ENCODE measurements around the gene NUP153.
"Not testable (repeated sequence)": the region's sequence is repeated elsewhere in the genome, so short reads cannot be mapped to it uniquely, and the experiment has no call there.

The NUP153 gene

GRCh38 chr6:17588011-17588410, 118.7 kb downstream of the NUP153 start:
- no peak overlapping the region for H3K4me3 ChIP-seq (replicated peaks in 1 of 2; ENCODE audit: low read depth in 2 of 2, low read length in 2 of 2)
- no peak for TF ChIP-seq CTCF (IDR thresholded peaks at IDR 0.05; ENCODE audit: low read depth, low read length)
- no peak for DNase-seq (ENCODE audit: low read depth in 2 of 2)

DNA sequence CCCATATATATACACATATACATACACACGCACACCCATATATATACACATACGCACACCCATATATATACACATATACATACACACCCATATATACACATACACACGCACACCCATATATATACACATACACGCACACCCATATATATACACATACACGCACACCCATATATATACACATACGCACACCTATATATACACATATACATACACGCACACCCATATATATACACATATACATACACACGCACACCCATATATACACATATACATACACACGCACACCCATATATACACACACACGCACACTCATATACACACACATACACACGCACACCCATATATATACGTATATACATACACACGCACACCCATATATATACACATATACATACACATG, 120.1 kb downstream of the NUP153 start:
- H3K4me3 ChIP-seq (replicated peaks in 1 of 2; ENCODE audit: low read depth in 2 of 2, low read length in 2 of 2); DNase-seq (ENCODE audit: low read depth in 2 of 2): not testable (repeated sequence)

DNA sequence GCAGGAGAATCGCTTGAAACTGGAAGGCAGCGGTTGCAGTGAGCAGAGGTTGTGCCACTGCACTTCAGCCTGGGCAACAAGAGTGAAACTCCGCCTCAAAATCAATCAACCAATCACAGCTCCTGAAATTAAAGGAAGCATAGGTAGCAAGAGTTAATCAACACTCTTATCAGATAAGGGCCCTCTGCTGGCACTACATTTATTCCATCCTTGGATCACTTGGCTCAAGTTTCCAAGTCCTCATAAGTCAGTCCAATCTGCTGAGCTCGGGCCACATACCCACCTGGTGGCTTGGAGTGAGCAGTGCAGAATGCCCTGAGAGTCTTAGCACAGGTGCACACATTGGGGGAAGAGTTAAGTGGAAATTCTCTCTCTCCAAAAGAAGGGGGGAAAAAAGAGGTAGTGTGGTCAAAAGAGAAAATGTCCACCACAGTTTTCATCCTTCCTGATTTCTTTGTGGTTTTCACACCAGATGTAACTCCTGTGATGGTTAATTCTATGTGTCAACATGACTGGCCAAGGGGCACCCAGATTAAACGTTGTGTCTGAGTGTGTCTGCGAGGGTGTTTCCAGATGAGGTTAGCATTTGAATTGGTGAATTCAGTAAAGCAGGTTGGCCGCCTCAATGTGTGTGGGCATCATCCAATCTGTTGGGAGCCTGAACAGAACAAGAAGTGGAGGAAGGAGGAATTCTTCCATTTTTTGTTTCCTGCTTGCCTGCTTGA, 120.8 kb downstream of the NUP153 start:
- TF ChIP-seq CTCF (IDR thresholded peaks at IDR 0.05; ENCODE audit: low read depth, low read length) = peak; percentile 19
- no peak for DNase-seq (ENCODE audit: low read depth in 2 of 2)
- no peak overlapping the region for H3K4me3 ChIP-seq (replicated peaks in 1 of 2; ENCODE audit: low read depth in 2 of 2, low read length in 2 of 2)

- DNase-seq (ENCODE audit: low read depth in 2 of 2) = peak; percentile 86 to 88
- TF ChIP-seq CTCF (IDR thresholded peaks at IDR 0.05; ENCODE audit: low read depth, low read length) = peak; percentile 64
- no peak overlapping the region for H3K4me3 ChIP-seq (replicated peaks in 1 of 2; ENCODE audit: low read depth in 2 of 2, low read length in 2 of 2)
Measured at GRCh38 chr6:17584241-17584803, 122.4 kb downstream of the NUP153 start.

DNA sequence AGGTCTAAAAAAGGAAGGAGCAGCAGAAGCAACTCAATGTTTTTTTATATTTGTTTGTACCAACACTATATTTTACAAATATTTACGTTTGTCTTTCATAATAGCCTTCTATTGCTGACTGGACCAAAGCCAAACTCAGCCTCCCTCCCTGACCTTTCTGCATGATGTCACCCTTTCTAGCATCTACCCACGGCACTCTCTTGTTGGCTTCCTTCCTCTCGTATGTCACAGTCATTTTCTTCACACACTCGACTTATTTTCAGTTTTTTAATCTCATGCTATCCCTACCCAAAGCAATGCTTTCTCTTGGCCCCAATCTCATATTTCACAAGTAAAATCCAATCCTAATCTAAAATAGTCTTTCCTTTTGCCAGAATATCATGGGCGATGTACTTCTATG, 122.9 kb downstream of the NUP153 start:
- no peak for TF ChIP-seq CTCF (IDR thresholded peaks at IDR 0.05; ENCODE audit: low read depth, low read length)
- H3K4me3 ChIP-seq (replicated peaks in 1 of 2; ENCODE audit: low read depth in 2 of 2, low read length in 2 of 2) = no peak overlapping the region
- DNase-seq (ENCODE audit: low read depth in 2 of 2) = peak; percentile 60 to 75

DNA sequence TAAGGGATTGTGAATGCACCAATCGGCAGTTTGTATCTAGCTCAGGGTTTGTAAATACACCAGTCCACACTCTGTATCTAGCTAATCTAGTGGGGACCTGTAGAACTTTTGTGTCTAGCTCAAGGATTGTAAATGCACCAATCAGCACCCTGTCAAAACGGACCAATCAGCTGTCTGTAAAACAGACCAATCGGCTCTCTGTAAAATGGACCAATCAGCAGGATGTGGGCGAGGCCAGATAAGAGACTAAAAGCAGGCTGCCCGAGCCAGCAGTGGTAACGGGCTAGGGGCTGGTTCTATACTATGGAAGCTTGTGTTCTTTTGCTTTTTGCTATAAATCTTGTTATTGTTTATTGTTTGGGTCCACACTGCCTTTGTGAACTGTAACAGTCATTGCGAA, 125.4 kb downstream of the NUP153 start:
- not testable (repeated sequence) for DNase-seq (ENCODE audit: low read depth in 2 of 2); H3K4me3 ChIP-seq (replicated peaks in 1 of 2; ENCODE audit: low read depth in 2 of 2, low read length in 2 of 2)

- peak; percentile 40 to 44 for DNase-seq (ENCODE audit: low read depth in 2 of 2)
- H3K4me3 ChIP-seq (replicated peaks in 1 of 2; ENCODE audit: low read depth in 2 of 2, low read length in 2 of 2) = peak overlapping the region; percentile 50 to 54
- TF ChIP-seq CTCF (IDR thresholded peaks at IDR 0.05; ENCODE audit: low read depth, low read length) = no peak
Measured at GRCh38 chr6:17580518-17581048, 126.1 kb downstream of the NUP153 start.

DNA sequence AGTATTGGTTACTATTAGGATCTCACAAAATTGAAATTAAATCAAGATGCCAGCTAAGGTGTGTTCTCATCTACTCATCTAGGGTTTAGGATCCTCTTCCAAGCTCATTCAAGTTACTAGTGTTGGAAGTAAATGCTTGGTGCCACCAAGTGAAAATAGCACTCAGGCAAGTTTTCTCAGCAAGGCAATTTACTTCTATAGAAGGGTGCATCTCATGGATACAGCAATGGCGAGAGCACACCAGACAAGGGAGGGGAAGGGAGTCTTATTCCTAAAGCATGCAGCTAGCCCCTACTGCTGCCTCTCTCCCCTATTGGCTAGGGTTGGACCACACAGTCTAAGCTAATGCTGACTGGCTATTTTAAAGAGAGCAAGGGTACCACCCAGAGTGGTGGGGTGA, 129.7 kb downstream of the NUP153 start:
- no peak overlapping the region for H3K4me3 ChIP-seq (replicated peaks in 1 of 2; ENCODE audit: low read depth in 2 of 2, low read length in 2 of 2)
- no peak for DNase-seq (ENCODE audit: low read depth in 2 of 2)
- TF ChIP-seq CTCF (IDR thresholded peaks at IDR 0.05; ENCODE audit: low read depth, low read length) = no peak

All from cardiac fibroblast (primary cell).